ENCODE results near the gene FUOM. TPM values are rescaled to one million over a fixed set of nuclear protein-coding genes. Genes with fewer than 3 reads are reported as not detected.

Gene FUOM
- total and polyA plus RNA-seq, 2 of the 8 experiments (the other 6 are each of a cell fraction or from before 2014, with no cell fraction given): 22.0 to 30.4 TPM

GRCh38 chr10:133358925-133359310 lies 1.1 kb upstream of the FUOM start:
- H3K36me3 ChIP-seq (ENCODE audit: control insufficient read depth in 2 of 4, insufficient read depth in 4 of 4, low read length in 3 of 4): peaks cover 4 to 13% (median 10%) of the 10 kb centered on the region in 4 experiments; a peak in 7 of 8 replicates
- no peak overlapping the region for H3K14ac ChIP-seq (ENCODE audit: insufficient read length)
- H3K9me3 ChIP-seq (ENCODE audit: insufficient read depth in 2 of 2, low read depth in 1 of 2, low read length in 1 of 2): no peaks in the 10 kb centered on the region
- H2BK12ac ChIP-seq (ENCODE audit: low read depth, low read length): no peak overlapping the region
- peaks cover 7 to 16% of the 10 kb centered on the region in 2 experiments for H4K20me1 ChIP-seq (replicated peaks in 1 of 2; ENCODE audit: control insufficient read depth in 1 of 2, insufficient read depth in 2 of 2, low read length in 2 of 2)
- peaks cover 0 to 19% (median 7%) of the 10 kb centered on the region in 4 experiments; a peak in 5 of 7 replicates for H3K27me3 ChIP-seq (replicated peaks in 1 of 4; ENCODE audit: control insufficient read depth in 3 of 4, extremely low read depth in 1 of 4, insufficient read depth in 3 of 4, low read length in 3 of 4)
- H3K4me2 ChIP-seq (ENCODE audit: insufficient read depth in 1 of 2, low read depth in 2 of 2, low read length in 2 of 2): no peak overlapping the region
- H3K23ac ChIP-seq (ENCODE audit: insufficient read length): no peak overlapping the region
- H3K4me1 ChIP-seq (replicated peaks in 1 of 4; ENCODE audit: control insufficient read depth in 3 of 4, insufficient read depth in 4 of 4, low read length in 3 of 4): peaks cover 0 to 6% (median 3%) of the 10 kb centered on the region in 4 experiments; a peak in 3 of 7 replicates
- no peak overlapping the region for H4K8ac ChIP-seq (ENCODE audit: extremely low read depth, insufficient read depth, low read length)
- H2BK15ac ChIP-seq (ENCODE audit: low read length): no peak overlapping the region
- no peak overlapping the region for H4K5ac ChIP-seq (ENCODE audit: insufficient read length, low read depth, low read length)
- no peaks in the 10 kb centered on the region; the same call in 1 of the 2 replicates for H3K79me1 ChIP-seq (ENCODE audit: low read depth, low read length)
- FAIRE-seq: no peak
- H3K56ac ChIP-seq (replicated peaks; ENCODE audit: insufficient read length, low read depth, low read length): no peak overlapping the region
- no peak overlapping the region for H3K9ac ChIP-seq (replicated peaks in 1 of 4; ENCODE audit: extremely low read depth in 1 of 4, low read depth in 3 of 4, low read length in 3 of 4)
- H2BK20ac ChIP-seq (ENCODE audit: low read length): no peak overlapping the region
- H3K79me2 ChIP-seq (ENCODE audit: control insufficient read depth in 1 of 2, insufficient read depth in 2 of 2, low read length in 2 of 2): no peaks in the 10 kb centered on the region
- no peak overlapping the region for H3K18ac ChIP-seq (ENCODE audit: extremely low read depth, low read length)
- POLR2A ChIA-PET (ENCODE audit: partially characterized antibody): interaction anchor here (1.7 to 5.0 kb wide), 6 partner anchors 9 to 35 kb away, joined by 5 to 38 read pairs (median 6); partner anchors contain the start of gene PRAP1
- H3K23me2 ChIP-seq (ENCODE audit: low read depth, low read length): peaks cover 6% of the 10 kb centered on the region; the same call in 1 of the 2 replicates
- H3K4ac ChIP-seq (replicated peaks; ENCODE audit: insufficient read length, low read depth, low read length): no peak overlapping the region
- no peak overlapping the region for H3K27ac ChIP-seq (ENCODE audit: low read depth, low read length)
- CTCF ChIA-PET (ENCODE audit: partially characterized antibody): interaction anchor here (0.7 to 2.1 kb wide), 4 partner anchors 10 to 52 kb away, joined by 3 to 9 read pairs (median 6); no protein-coding TSS in a partner anchor
- 86% methylated on average over 11 of the region's 11 CpGs; no CpG with 5 or more reads in 1 of the 2 experiments for WGBS, 2 experiments (ENCODE audit: extremely low coverage in 1 of 2, insufficient coverage in 1 of 2, insufficient read length in 1 of 2, insufficient replicate concordance in 2 of 2, low coverage in 1 of 2, low lambda C conversion rate in 2 of 2, missing lambda C conversion rate in 1 of 2)
- no peak overlapping the region for H2AFZ ChIP-seq (ENCODE audit: low read length)
- H3K4me3 ChIP-seq (ENCODE audit: extremely low read depth in 1 of 4, insufficient read depth in 2 of 4, low read depth in 3 of 4, low read length in 4 of 4): no peak overlapping the region
- TF ChIP-seq POLR2AphosphoS5 (IDR thresholded peaks at IDR 0.05; ENCODE audit: low read depth, low read length): no peak
- TF ChIP-seq BRCA1 (IDR thresholded peaks at IDR 0.05; ENCODE audit: low read depth, low read length): no peak
- TF ChIP-seq TBP (IDR thresholded peaks at IDR 0.05; ENCODE audit: low read depth, low read length): no peak
- H4K91ac ChIP-seq (replicated peaks; ENCODE audit: insufficient read length, low read length): no peak overlapping the region
- no peak for DNase-seq (ENCODE audit: low read depth in 1 of 2, low spot score in 2 of 2)
- no peak overlapping the region for H2BK120ac ChIP-seq (replicated peaks; ENCODE audit: low read depth, low read length)
- H2AK5ac ChIP-seq (ENCODE audit: low read depth, low read length): no peak overlapping the region
- no peak overlapping the region for H2BK5ac ChIP-seq (ENCODE audit: low read depth, low read length)
